Activated CD4-positive, alpha-beta memory T cell treated with anti-CD3 and anti-CD28 coated beads, Interleukin-2, amount 10 ng/mL, durations not matched to agents 7 days and 5 days (primary cell): ENCODE measurements around the gene ATP5MG. TPM values are rescaled to one million over a fixed set of nuclear protein-coding genes. Genes with fewer than 3 reads are reported as not detected.

Source experiments
- CTCF ChIA-PET: fragments of 350-600 bp; sonication (Branson Sonifier 250); formaldehyde crosslinking; loops from one replicate; lab custom pipeline; 2021; ENCODE audit warnings: antibody characterized with exemption, inconsistent platforms; lab: Charles Lee
- POLR2A ChIA-PET: fragments of 350-600 bp; sonication (Branson Sonifier 250); formaldehyde crosslinking; loops from one replicate; lab custom pipeline; 2021; ENCODE audit warnings: antibody characterized with exemption; lab: Charles Lee
- DNase-seq: peaks from one replicate; pipeline ENCODE4 v3.0.0-alpha.2; 2020
- H3K27ac Mint-ChIP-seq: one replicate; pipeline ENCODE4 v1.8.0; 2021; ENCODE audit warnings: mild to moderate bottlenecking, mixed read lengths
- H3K27me3 Mint-ChIP-seq: one replicate; pipeline ENCODE4 v1.8.0; 2021; ENCODE audit warnings: mixed read lengths
- H3K36me3 Mint-ChIP-seq: one replicate; pipeline ENCODE4 v1.8.0; 2021; ENCODE audit warnings: low read depth, mixed read lengths
- H3K4me1 Mint-ChIP-seq: one replicate; pipeline ENCODE4 v1.8.0; 2021; ENCODE audit warnings: mixed read lengths
- H3K4me3 Mint-ChIP-seq: one replicate; pipeline ENCODE4 v1.8.0; 2021; ENCODE audit warnings: mild to moderate bottlenecking, mixed read lengths
- H3K9me3 Mint-ChIP-seq: one replicate; pipeline ENCODE4 v1.8.0; 2021; ENCODE audit warnings: mixed read lengths
- total RNA-seq, 2 experiments: library from RNA; stranded (reverse); gene quantifications; one replicate each; pipeline ENCODE4 v1.2.3, GENCODE V29; 2021

The ATP5MG gene
- total RNA-seq, result 100 to 1,000 TPM; 251 to 260 TPM

GRCh38 chr11:118401151-118401879 lies at the start of gene ATP5MG:
Gene ATP5MG, plus strand, starts transcription at chr11:118401606. Its CDS starts 60 bp downstream, at chr11:118401666.
- ChIA-PET POLR2A (interaction anchor here (0.7 to 6.9 kb wide), 18 partner anchors 9 to 185 kb away, joined by 3 to 77 read pairs (median 4); partner anchors contain the start of genes ARCN1, CD3E, KMT2A and MPZL3), CTCF (interaction anchor here (0.7 to 2.7 kb wide), 8 partner anchors 29 to 230 kb away, joined by 3 to 19 read pairs (median 4); partner anchors contain the start of gene KMT2A)
- Mint-ChIP-seq H3K4me3 (peak within 1 kb of the TSS; percentile 85), H3K4me1 (peaks cover 74% of the 10 kb centered on the region), H3K27ac (peak within 1 kb of the TSS; percentile 97), H3K27me3 (no peaks in the 10 kb centered on the region), H3K36me3 (peaks cover 59% of the 10 kb centered on the region), H3K9me3 (no peaks in the 10 kb centered on the region)
- peak; percentile 92 for DNase-seq

GRCh38 chr11:118353084-118353710 lies 48.2 kb upstream of the ATP5MG start:
- Mint-ChIP-seq H3K36me3 (peaks cover 51% of the 10 kb centered on the region), H3K27ac (peak overlapping the region; percentile 51), H3K4me3 (no peak overlapping the region), H3K9me3 (no peaks in the 10 kb centered on the region), H3K27me3 (no peaks in the 10 kb centered on the region), H3K4me1 (peaks cover 20% of the 10 kb centered on the region)
- ChIA-PET POLR2A (interaction anchor here (0.9 to 2.0 kb wide), 5 partner anchors 10 to 49 kb away, joined by 3 to 8 read pairs (median 6); partner anchors contain the start of genes CD3D and CD3E), CTCF (interaction anchor here (0.6 to 4.4 kb wide), 14 partner anchors 8 to 210 kb away, joined by 3 to 25 read pairs (median 4); partner anchors contain the start of genes CD3D and CD3E)
- no peak for DNase-seq

GRCh38 chr11:118358071-118358470 lies 43.3 kb upstream of the ATP5MG start:
- Mint-ChIP-seq H3K27me3 (no peaks in the 10 kb centered on the region), H3K27ac (no peak overlapping the region), H3K9me3 (no peaks in the 10 kb centered on the region), H3K36me3 (peaks cover 21% of the 10 kb centered on the region), H3K4me1 (peaks cover 43% of the 10 kb centered on the region), H3K4me3 (no peak overlapping the region)
- no peak for DNase-seq
- ChIA-PET CTCF (interaction anchor here (1.8 kb wide), 1 partner anchor 62 kb away, joined by 7 read pairs; no protein-coding TSS in a partner anchor), POLR2A (no interaction called here)

GRCh38 chr11:118359295-118359958 lies 42.0 kb upstream of the ATP5MG start, which contains the start of gene UBE4A:
Gene UBE4A, plus strand, starts transcription at chr11:118359600. Its CDS starts 5,481 bp downstream, at chr11:118365081.
- no peaks in the 10 kb centered on the region for H3K27me3 Mint-ChIP-seq
- H3K27ac Mint-ChIP-seq, result peak within 1 kb of the TSS; percentile 83
- ChIA-PET POLR2A (interaction anchor here (0.7 to 3.7 kb wide), 20 partner anchors 9 to 213 kb away, joined by 3 to 32 read pairs (median 3); partner anchors contain the start of genes ARCN1, CD3D, CD3E and CD3G), CTCF (interaction anchor here (1.2 to 2.0 kb wide), 4 partner anchors 11 to 161 kb away, joined by 3 to 12 read pairs (median 7); partner anchors contain the start of gene CD3D)
- peaks cover 45% of the 10 kb centered on the region for H3K4me1 Mint-ChIP-seq
- H3K36me3 Mint-ChIP-seq, result peaks cover 21% of the 10 kb centered on the region
- no peaks in the 10 kb centered on the region for H3K9me3 Mint-ChIP-seq
- DNase-seq, result peak; percentile 98
- H3K4me3 Mint-ChIP-seq, result peak within 1 kb of the TSS; percentile 92

GRCh38 chr11:118364956-118365615 lies 36.3 kb upstream of the ATP5MG start:
- CTCF ChIA-PET, result interaction anchor here (0.8 to 1.3 kb wide), 6 partner anchors 33 to 220 kb away, joined by 3 to 5 read pairs (median 4); no protein-coding TSS in a partner anchor
- POLR2A ChIA-PET, result interaction anchor here (0.8 to 1.4 kb wide), 3 partner anchors 9 to 23 kb away, joined by 3 to 4 read pairs (median 3); partner anchors contain the start of gene CD3D
- Mint-ChIP-seq H3K36me3 (peaks cover 56% of the 10 kb centered on the region), H3K9me3 (no peaks in the 10 kb centered on the region), H3K4me1 (peaks cover 33% of the 10 kb centered on the region), H3K4me3 (no peak overlapping the region), H3K27ac (no peak overlapping the region), H3K27me3 (no peaks in the 10 kb centered on the region)
- no peak for DNase-seq

GRCh38 chr11:118366287-118366686 lies 35.1 kb upstream of the ATP5MG start:
- Mint-ChIP-seq H3K4me3 (no peak overlapping the region), H3K9me3 (no peaks in the 10 kb centered on the region), H3K4me1 (peaks cover 23% of the 10 kb centered on the region), H3K36me3 (peaks cover 66% of the 10 kb centered on the region), H3K27ac (no peak overlapping the region), H3K27me3 (no peaks in the 10 kb centered on the region)
- CTCF ChIA-PET, result interaction anchor here (1.1 kb wide), 1 partner anchor 221 kb away, joined by 3 read pairs; no protein-coding TSS in a partner anchor
- POLR2A ChIA-PET, result no interaction called here
- no peak for DNase-seq

GRCh38 chr11:118370774-118371173 lies 30.6 kb upstream of the ATP5MG start:
- Mint-ChIP-seq H3K27ac (no peak overlapping the region), H3K27me3 (no peaks in the 10 kb centered on the region), H3K4me1 (peaks cover 4% of the 10 kb centered on the region), H3K9me3 (no peaks in the 10 kb centered on the region), H3K4me3 (no peak overlapping the region), H3K36me3 (peaks cover 81% of the 10 kb centered on the region)
- no peak for DNase-seq
- ChIA-PET POLR2A (no interaction called here), CTCF (interaction anchor here (0.6 kb wide), 1 partner anchor 172 kb away, joined by 4 read pairs; no protein-coding TSS in a partner anchor)

GRCh38 chr11:118373263-118373662 lies 28.1 kb upstream of the ATP5MG start:
- no peak for DNase-seq
- Mint-ChIP-seq H3K27me3 (no peaks in the 10 kb centered on the region), H3K4me3 (no peak overlapping the region), H3K27ac (no peak overlapping the region), H3K36me3 (peaks cover 84% of the 10 kb centered on the region), H3K4me1 (peaks cover 8% of the 10 kb centered on the region), H3K9me3 (no peaks in the 10 kb centered on the region)
- ChIA-PET POLR2A (interaction anchor here (1.1 kb wide), 2 partner anchors 9 to 12 kb away, joined by 3 read pairs; no protein-coding TSS in a partner anchor), CTCF (interaction anchor here (0.7 to 2.9 kb wide), 3 partner anchors 13 to 202 kb away, joined by 3 to 7 read pairs (median 6); no protein-coding TSS in a partner anchor)

GRCh38 chr11:118373871-118374270 lies 27.5 kb upstream of the ATP5MG start:
- CTCF ChIA-PET, result interaction anchor here (1.4 to 2.9 kb wide), 2 partner anchors 114 to 175 kb away, joined by 4 to 7 read pairs; no protein-coding TSS in a partner anchor
- Mint-ChIP-seq H3K36me3 (peaks cover 82% of the 10 kb centered on the region), H3K9me3 (no peaks in the 10 kb centered on the region), H3K4me3 (no peak overlapping the region), H3K27me3 (no peaks in the 10 kb centered on the region), H3K4me1 (peaks cover 8% of the 10 kb centered on the region), H3K27ac (no peak overlapping the region)
- DNase-seq, result no peak
- POLR2A ChIA-PET, result interaction anchor here (1.1 kb wide), 3 partner anchors 9 to 11 kb away, joined by 3 read pairs; no protein-coding TSS in a partner anchor

- H3K27ac Mint-ChIP-seq, result no peak overlapping the region
- H3K4me1 Mint-ChIP-seq, result peaks cover 8% of the 10 kb centered on the region
- ChIA-PET POLR2A (interaction anchor here (1.0 to 1.1 kb wide), 2 partner anchors 12 to 13 kb away, joined by 3 read pairs; no protein-coding TSS in a partner anchor), CTCF (interaction anchor here (0.7 to 1.4 kb wide), 3 partner anchors 11 to 176 kb away, joined by 3 to 4 read pairs (median 3); no protein-coding TSS in a partner anchor)
- no peak overlapping the region for H3K4me3 Mint-ChIP-seq
- no peak for DNase-seq
- no peaks in the 10 kb centered on the region for H3K9me3 Mint-ChIP-seq
- H3K36me3 Mint-ChIP-seq, result peaks cover 81% of the 10 kb centered on the region
- no peaks in the 10 kb centered on the region for H3K27me3 Mint-ChIP-seq
These were observed 26.7 kb upstream of the ATP5MG start for GRCh38 chr11:118374729-118375128.

GRCh38 chr11:118375978-118376377 lies 25.4 kb upstream of the ATP5MG start:
- CTCF ChIA-PET, result interaction anchor here (1.3 kb wide), 1 partner anchor 178 kb away, joined by 3 read pairs; no protein-coding TSS in a partner anchor

More at GRCh38 chr11:118375978-118376377, 25.4 kb upstream of the ATP5MG start:
- peak overlapping the region; percentile 0 for H3K27ac Mint-ChIP-seq
- peaks cover 73% of the 10 kb centered on the region for H3K36me3 Mint-ChIP-seq
- no peaks in the 10 kb centered on the region for H3K9me3 Mint-ChIP-seq
- POLR2A ChIA-PET, result interaction anchor here (0.8 to 1.1 kb wide), 3 partner anchors 14 to 96 kb away, joined by 3 read pairs; partner anchors contain the start of gene CD3E
- H3K4me3 Mint-ChIP-seq, result no peak overlapping the region
- no peaks in the 10 kb centered on the region for H3K27me3 Mint-ChIP-seq
- H3K4me1 Mint-ChIP-seq, result peaks cover 8% of the 10 kb centered on the region
- no peak for DNase-seq
